ENCODE data around the gene PTPRA. TPM values are rescaled to one million over a fixed set of nuclear protein-coding genes. Genes with fewer than 3 reads are reported as not detected.
A peak's percentile ranks its signal among the peaks of the same experiment; 100 is the strongest.
"Not testable (repeated sequence)": the region's sequence is repeated elsewhere in the genome, so short reads cannot be mapped to it uniquely, and the experiment has no call there.

PTPRA gene
- total RNA-seq, 1 experiment from 2014 or later: 33.0 TPM

GRCh38 chr20:2987861-2988260 is 114.6 kb downstream of the PTPRA start:
- no peak for DNase-seq (ENCODE audit: extremely low read depth, low read depth)

GRCh38 chr20:2991532-2991931 is 118.3 kb downstream of the PTPRA start:
- DNase-seq (ENCODE audit: extremely low read depth, low read depth): no peak

GRCh38 chr20:2993250-2993649 is 120.0 kb downstream of the PTPRA start:
- DNase-seq (ENCODE audit: extremely low read depth, low read depth): no peak

GRCh38 chr20:2995796-2996195 is 122.5 kb downstream of the PTPRA start:
- no peak for DNase-seq (ENCODE audit: extremely low read depth, low read depth)

GRCh38 chr20:2998728-2999127 is 125.4 kb downstream of the PTPRA start:
- no peak for DNase-seq (ENCODE audit: extremely low read depth, low read depth)

- DNase-seq (ENCODE audit: extremely low read depth, low read depth): peak; percentile 24
Measured at GRCh38 chr20:3000852-3001523, 127.7 kb downstream of the PTPRA start.

- DNase-seq (ENCODE audit: extremely low read depth, low read depth): no peak
Measured at GRCh38 chr20:3003416-3003815, 130.1 kb downstream of the PTPRA start.

GRCh38 chr20:3010985-3011723 is 137.9 kb downstream of the PTPRA start:
- DNase-seq (ENCODE audit: extremely low read depth, low read depth): no peak

GRCh38 chr20:3011752-3012151 is 138.5 kb downstream of the PTPRA start:
- no peak for DNase-seq (ENCODE audit: extremely low read depth, low read depth)

- no peak for DNase-seq (ENCODE audit: extremely low read depth, low read depth)
Measured at GRCh38 chr20:3013771-3014170, 140.5 kb downstream of the PTPRA start.

GRCh38 chr20:3014179-3014578 is 140.9 kb downstream of the PTPRA start:
- no peak for DNase-seq (ENCODE audit: extremely low read depth, low read depth)

- no peak for DNase-seq (ENCODE audit: extremely low read depth, low read depth)
Measured at GRCh38 chr20:3014662-3015061, 141.4 kb downstream of the PTPRA start.

GRCh38 chr20:3015302-3015701 is 142.0 kb downstream of the PTPRA start:
- not testable (repeated sequence) for DNase-seq (ENCODE audit: extremely low read depth, low read depth)

- no peak for DNase-seq (ENCODE audit: extremely low read depth, low read depth)
Measured at GRCh38 chr20:3021327-3021726, 148.0 kb downstream of the PTPRA start.

- DNase-seq (ENCODE audit: extremely low read depth, low read depth): no peak
Measured at GRCh38 chr20:3021777-3022176, 148.5 kb downstream of the PTPRA start.

- not testable (repeated sequence) for DNase-seq (ENCODE audit: extremely low read depth, low read depth)
Measured at GRCh38 chr20:3022559-3023490, 149.5 kb downstream of the PTPRA start.

GRCh38 chr20:3027987-3028386 is 154.7 kb downstream of the PTPRA start:
- no peak for DNase-seq (ENCODE audit: extremely low read depth, low read depth)

GRCh38 chr20:3031524-3032147 is 158.4 kb downstream of the PTPRA start:
- no peak for DNase-seq (ENCODE audit: extremely low read depth, low read depth)

- no peak for DNase-seq (ENCODE audit: extremely low read depth, low read depth)
Measured at GRCh38 chr20:3032624-3033023, 159.3 kb downstream of the PTPRA start.

GRCh38 chr20:3037654-3038053 is 164.4 kb downstream of the PTPRA start:
- no peak for DNase-seq (ENCODE audit: extremely low read depth, low read depth)

GRCh38 chr20:3038454-3038853 is 165.2 kb downstream of the PTPRA start:
- no peak for DNase-seq (ENCODE audit: extremely low read depth, low read depth)
